NCI-H446 (cell line): ENCODE results near the gene OXT.
"Not testable (repeated sequence)": the region's sequence is repeated elsewhere in the genome, so short reads cannot be mapped to it uniquely, and the experiment has no call there.

Experiments
- DNase-seq, 2 experiments: peaks; one replicate each; lab custom pipeline; 2025; lab: John Stamatoyannopoulos, UW

OXT gene

DNA sequence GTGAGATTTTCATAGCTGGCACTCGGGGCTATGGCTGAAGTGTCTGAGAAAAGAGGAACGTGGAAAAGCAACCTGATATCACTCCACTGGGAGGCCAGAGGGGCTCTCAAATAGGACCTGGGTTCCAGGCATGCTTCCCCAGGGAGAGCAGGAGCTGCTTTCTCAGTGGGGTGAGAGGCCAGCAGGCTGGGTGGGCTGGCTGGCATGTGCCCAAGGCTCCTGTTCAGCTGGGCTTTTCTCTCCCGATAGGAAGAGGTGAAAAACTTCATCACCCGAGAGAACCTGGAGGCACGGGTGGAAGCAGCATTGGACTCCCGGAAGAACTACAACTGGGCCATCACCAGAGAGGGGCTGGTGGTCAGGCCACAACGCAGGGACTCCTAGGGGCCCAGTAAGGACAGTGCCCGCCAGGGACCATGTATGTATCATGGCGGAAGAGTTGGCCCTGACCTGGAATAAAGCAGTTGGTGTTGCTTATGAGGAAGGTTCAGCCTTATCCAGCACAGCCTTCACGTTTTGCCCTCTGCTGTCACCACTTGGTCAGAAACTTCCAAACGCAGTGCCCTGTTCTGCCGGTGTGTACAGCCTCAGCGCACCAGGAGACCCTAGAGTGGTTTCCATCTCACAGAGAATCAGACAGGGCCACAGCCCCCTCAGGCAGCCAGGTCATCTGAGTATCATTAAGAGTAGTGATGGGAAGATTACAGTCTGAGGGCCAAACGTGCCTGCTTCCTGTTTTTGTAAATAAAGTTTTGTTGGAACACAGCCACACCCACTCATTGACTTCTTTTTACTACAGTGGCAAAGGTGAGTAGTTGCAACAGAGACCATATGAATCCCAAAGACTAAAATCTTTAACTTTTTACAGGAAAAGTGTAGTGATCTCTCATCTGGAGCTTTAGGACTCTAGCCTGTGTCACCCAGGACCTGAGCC, 23.7 kb upstream of the OXT start:
- no peak for DNase-seq

DNA sequence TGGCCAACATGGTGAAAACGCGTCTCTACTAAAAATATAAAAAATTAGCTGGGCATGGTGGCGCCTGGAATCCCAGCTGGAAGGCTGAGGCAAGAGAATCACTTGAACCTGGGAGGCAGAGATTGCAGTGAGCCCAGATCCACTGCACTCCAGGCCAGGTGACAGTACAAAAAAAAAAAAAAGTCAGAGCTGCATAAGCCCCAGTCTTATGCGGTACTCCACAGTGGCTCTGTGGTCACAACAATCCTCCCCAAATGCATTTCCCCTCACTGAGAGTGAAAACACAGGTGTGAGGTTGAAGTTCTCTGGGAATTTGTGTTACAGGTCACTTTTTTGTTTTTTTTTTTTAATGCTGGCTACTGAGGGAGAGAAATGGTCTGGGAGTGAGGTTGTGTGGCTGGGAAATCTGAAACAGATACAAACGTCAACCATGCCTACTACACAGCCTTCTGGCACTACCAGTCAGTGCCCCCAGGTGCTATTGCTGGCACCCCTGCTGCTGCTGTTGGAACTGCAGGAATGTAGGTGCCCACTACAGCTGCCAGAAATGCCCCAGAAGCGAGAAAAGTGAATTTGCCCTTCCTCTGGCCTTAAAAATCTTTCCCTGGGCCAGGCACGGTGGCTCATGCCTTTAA, 19.9 kb upstream of the OXT start:
- DNase-seq = no peak

GRCh38 chr20:3059489-3059888, 11.9 kb upstream of the OXT start:
- DNase-seq = no peak

DNA sequence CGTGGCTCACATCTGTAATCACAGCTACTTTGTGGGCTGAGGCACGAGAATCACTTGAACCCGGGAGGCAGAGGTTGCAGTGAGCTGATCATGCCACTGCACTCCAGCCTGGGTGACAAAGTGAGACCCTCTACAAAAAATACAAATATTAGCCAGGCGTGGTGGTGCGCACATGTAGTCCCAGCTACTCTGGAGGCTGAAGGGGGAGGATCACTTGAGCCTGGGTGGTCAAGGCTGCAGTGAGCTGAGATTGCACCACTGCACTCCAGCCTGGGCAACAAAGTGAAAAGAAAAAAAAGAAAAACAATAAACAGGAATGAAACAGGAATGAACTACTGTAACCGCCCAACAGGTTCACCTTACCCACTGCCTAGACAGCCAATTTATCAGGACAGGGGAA, 7.3 kb upstream of the OXT start:
- not testable (repeated sequence) for DNase-seq

- no peak for DNase-seq
Measured at GRCh38 chr20:3067139-3068014, 4.0 kb upstream of the OXT start.

GRCh38 chr20:3068075-3068474, 3.3 kb upstream of the OXT start:
- DNase-seq = no peak

DNA sequence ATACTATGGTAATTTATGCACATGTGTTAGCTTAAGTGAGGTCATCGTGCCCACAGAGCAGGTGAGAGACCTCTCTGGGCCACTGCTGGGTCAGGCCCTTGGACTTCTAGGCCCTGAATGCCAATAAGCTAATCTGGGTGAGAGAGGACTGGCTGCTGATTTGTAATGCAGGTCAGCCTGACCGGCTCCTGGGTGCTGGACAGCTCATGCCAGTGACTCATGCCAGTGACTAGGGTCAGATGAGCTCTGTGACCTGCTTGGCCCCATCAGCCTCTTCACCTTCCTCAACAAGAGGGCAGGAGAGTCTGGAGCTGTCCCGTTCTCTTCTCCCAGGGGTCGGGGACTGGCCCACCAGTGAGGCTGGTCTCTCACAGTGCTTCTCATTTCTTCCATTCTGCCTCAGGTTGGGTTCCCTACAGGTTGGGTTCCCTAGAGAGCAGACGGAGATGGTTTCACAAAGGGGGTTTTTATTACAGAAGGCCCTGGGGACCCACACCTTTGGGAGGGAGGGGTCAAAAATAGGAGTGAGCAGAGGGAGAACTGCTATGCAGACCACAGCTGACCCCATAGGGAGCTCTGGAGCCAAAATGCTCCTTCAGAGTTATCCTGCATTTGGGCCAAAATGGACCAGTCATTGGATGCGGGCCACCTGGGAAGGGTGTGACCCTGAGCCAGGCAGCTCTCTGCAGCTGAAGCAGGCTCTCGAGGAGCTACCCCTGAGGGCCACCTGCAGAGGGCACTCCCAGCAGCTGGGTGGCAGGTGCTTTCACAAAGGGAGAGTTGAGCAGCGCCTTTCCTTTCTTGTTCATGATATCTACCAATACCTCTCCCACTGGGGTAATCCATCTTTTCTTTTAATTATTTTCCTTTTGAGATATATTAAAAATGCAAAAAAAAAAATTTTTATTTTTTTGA, 2.2 kb upstream of the OXT start:
- DNase-seq = no peak

DNA sequence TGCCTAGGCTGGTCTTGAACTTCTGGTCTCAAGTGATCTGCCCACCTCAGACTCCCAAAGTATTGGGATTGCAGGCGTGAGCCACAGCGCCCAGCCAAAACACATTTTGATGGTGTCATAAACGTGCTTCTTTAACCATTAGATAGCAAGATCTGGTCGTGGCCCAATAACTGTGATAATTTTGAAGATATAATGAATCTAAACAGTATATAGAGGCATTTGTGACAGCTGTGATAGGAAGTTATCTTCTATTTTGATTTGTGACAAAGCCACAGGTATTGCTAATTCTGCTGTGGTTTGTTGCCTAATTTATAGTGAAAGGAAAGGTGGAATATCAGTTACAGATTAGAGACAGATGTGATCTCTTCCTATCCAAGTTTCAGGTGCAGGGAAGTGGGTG, 695 bp upstream of the OXT start:
- no peak for DNase-seq

GRCh38 chr20:3071266-3071609, 182 bp upstream of the OXT start:
- no peak for DNase-seq

DNA sequence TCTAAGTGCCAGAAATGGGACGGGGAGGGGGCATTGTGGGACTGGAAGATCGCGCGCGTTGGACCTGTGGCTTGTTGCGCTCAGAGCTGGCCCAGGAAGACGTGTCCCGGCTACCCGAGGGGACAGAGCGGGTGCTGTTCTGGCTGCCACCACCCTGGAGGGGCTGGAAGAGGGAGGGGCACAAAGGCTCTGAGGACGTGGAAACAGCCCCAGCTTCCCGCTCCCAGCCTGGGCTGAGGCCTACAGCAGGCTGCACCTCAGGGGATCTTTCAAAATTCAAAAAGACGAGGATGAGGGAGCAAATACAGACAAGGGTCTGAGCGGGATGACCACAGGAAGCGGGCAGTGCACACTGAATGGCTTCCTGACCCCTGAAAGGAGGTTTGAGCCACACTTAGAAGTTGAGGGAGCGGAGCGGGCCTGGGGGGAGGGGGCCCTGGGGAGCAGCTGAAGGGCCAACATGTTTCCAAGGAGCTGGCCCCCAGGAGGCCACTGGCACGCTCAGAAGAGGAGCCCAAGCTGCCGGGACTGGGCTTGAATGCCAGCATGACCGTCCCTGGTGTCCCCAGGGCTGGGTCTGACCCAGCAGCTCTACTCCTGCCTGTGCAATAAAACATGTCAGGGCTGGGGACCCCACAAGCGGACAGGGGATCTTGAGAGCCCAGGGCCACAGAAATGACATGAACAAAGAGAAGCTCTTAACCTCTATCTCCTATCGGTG, 1.3 kb downstream of the OXT start:
- no peak for DNase-seq

DNA sequence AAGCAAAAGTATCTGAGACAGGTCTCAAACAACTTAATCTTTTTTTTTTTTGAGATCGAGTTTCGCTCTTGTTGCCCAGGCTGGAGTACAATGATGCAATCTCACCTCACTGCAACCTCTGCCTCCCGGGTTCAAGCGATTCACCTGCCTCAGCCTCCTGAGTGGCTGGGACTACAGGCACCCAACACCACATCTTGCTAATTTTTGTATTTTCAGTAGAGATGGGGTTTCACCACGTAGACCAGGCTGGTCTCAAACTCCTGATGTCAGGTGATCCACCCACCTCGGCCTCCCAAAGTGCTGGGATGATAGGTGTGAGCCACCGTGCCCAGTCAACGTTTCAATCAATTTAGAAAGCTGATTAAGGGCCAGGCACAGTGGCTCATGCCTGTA, 1.8 kb downstream of the OXT start:
- not testable (repeated sequence) for DNase-seq

- no peak for DNase-seq
Measured at GRCh38 chr20:3074812-3075211, 3.4 kb downstream of the OXT start.

DNA sequence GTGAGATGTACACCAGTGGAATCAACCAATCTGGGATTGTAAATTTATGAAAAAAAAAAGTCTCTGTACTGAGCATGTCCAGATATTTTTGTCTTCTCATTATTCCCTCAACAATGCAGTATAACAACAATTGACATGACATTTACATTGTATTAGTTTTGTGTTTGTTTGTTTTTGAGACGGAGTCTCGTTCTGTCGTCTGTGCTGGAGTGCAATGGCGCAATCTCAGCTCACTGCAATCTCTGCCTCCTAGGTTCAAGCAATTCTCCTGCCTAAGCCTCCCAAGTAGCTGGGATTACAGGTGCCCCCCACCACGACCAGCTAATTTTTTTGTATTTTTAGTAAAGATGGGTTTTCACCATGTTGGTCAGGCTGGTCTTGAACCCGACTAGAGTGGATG, 3.9 kb downstream of the OXT start:
- not testable (repeated sequence) for DNase-seq

DNA sequence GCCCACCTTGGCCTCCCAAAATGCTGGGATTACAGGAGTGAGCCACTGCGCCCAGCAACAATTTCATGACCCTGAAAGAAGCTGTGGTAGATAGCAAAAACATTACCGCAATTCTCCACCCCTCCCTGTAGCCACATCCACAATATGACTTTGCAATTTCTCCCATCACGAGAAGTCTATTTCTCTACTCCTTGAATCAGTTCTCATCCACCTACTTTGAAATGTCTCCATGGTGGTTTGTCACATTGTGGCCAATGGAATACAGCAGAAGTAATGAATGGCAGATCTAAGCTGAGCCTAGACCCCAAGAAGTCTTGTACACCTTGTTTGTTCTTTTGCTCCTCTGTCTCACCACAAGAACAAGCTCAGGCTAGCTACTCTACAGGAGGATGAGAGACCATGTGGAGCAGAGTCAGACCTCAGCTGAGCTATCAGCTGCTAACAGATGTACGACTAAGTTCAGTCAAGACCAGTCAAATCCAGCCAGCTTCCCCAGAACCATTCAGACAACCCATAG, 6.3 kb downstream of the OXT start:
- no peak for DNase-seq

DNA sequence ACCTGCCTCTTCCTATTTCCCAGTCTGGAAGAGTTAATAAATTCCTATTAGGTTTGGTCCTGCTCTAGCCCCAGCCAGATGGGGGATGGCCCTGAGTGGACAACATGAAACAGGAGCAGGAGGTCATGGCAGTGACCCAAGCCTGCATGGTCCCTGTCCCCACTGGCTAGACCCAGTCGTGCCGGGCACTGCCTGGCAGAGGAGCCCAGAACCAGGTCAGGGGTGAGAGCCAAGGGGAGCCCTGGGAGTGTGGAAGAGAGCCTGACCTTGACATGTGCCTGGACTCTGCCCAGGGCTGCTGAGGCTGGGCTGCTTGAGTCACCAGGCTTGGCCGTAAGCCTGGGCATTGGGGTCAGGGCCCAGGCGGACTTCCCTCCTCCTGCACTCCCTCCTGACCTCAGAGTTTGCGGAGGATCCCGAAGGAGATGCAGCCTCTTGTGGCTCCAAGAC, 9.5 kb downstream of the OXT start:
- DNase-seq = no peak

DNA sequence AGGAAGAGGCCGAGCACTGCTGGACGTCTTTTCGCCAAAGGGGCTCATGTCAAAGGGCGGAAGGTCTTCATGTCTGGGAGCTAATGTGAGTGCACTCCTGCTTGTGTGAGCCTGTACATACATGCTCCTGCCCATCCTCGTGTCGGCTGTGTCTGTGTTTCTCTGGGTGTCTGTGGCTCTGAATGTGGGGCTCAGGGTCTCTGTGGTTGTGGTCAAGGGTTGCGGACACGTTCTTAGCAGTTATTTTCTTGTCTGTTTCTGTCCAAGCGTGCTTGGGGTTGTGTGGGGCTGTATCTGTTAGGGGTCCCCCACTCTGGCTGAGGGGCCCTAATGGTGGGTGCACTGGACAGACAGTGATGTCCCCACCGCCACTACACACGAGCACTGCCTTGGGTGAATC, 10.2 kb downstream of the OXT start:
- DNase-seq = no peak

DNA sequence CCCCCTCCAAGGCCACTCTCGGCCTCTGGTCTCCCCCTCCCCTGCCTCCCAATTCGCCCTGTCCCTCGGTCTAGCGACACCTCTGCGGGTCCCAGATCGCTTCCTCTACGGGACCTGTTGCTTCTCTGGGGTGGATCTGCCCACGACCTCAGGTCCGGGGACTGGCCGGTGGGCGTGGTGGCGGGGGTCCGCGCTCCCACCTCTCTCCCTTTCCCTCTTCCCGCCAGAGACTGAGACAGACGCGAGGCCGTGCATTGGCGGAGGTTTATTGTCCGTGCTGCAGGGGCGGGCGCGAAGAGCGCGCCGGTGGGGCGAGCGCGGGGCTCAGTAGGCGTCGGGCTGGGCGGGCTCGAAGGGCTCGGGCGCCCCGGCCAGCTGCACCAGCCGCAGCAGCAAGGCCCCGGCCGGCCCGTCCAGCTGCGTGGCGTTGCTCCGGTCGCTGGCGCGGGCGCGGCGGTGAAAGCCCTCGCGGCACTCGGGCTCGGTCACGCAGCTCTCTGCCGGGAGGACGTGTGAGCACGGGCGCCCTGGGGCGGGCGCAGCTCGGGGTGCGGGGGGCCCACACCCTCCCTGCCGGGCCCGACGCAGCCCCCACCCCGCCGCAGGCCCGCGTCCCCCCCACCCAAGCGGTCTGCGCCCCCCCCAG, 11.0 kb downstream of the OXT start:
- DNase-seq = no peak

DNA sequence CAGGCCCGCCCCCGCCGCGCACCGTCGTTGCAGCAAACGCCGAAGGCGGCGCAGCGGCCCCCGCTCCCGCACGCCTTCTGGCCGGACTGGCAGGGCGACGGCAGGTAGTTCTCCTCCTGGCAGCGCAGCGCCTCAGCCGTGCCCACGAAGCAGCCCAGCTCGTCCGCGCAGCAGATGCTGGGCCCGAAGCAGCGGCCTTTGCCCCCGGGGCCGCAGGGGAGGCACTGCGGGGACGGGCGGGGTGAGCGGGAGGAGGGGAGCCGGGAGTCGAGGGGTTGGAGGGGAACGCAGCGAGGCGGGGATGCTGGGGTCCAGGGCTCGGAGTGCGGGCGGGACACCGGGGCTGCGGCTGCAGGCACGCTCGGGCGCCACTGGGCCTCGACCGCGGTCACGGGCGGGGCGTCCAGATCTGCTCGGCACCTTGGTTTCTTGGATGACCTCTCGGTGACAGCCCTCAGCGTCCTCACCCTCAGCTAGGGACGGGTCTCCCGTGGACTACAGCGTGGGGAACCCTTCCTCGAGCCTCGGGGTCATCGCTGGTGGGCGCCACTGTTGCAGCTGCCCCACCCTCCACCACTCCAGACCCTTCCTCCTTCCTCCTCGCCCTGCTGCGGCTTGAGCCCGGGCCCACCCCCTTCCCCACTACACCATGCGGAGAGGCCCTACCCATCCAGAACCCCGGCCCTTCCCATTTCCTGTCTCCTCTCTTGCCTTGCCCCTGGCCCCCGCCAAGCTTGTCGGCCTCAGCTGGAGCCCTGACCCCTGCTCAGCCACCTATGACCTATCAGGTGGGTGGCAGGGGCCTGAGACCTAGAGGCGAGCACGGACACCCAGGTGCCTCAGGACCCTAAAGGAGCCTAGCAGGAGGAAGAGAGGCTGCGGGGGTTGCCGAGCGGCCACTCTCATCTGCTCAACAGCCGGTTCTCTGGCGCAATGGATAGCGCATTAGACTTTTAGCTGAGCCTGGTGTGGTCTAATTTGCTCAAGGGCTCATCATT, 11.8 kb downstream of the OXT start:
- DNase-seq = no peak
